WI38 (cell line): Measurements from ENCODE around the gene RBPMS2.

Experiments
- H3K4me3 ChIP-seq: 2 replicates; pipeline ENCODE4 v1.5.1; 2011; ENCODE audit warnings: low read depth, mild to moderate bottlenecking, control low read depth, low read length
- TF ChIP-seq, protein P1 (sequence below): IDR thresholded peaks from 2 replicates; pipeline ENCODE4 v1.5.1; 2012; ENCODE audit warnings: low read depth, mild to moderate bottlenecking, control low read depth, low read length

RBPMS2 gene

DNA sequence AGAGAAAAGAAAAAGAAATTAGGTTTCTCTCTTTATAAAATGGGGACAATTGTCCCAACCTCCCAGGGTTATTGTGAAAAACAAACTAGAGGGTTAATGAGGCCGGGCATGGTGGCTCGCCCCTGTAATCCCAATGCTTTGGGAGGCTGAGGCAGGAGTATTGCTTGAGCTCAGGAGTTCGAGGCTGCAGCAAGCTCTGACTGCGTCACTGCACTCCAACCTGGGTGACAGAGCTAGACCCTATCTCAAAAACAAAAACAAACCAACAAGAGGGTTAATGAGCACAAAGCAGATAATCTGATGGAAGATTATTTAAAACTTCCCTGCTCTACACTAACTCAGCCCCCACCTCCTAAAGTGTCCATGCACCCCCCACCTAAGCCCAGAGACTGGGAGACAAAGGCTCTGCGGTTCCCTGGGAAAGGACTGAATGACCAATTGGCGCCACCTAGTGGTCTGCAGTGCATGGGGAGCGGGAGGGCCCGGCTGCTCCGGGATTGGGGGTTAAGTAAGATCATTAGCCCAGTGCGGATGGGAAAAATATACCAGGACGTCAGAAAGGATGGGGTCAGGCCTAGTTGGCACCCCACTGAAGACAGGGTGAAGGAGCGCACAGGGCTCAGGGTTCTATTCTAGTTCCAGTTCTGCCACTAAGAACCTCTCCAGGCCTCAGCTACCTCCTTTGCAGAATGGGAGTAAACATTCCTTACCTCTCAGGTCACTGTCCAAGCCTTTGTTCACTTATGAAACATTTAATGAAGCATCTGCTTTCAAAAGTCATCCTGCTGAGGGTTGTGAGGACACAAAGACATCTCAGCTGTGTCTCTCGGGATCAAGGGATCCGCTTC, 34.5 kb upstream of the RBPMS2 start:
- TF ChIP-seq, protein P1, sequence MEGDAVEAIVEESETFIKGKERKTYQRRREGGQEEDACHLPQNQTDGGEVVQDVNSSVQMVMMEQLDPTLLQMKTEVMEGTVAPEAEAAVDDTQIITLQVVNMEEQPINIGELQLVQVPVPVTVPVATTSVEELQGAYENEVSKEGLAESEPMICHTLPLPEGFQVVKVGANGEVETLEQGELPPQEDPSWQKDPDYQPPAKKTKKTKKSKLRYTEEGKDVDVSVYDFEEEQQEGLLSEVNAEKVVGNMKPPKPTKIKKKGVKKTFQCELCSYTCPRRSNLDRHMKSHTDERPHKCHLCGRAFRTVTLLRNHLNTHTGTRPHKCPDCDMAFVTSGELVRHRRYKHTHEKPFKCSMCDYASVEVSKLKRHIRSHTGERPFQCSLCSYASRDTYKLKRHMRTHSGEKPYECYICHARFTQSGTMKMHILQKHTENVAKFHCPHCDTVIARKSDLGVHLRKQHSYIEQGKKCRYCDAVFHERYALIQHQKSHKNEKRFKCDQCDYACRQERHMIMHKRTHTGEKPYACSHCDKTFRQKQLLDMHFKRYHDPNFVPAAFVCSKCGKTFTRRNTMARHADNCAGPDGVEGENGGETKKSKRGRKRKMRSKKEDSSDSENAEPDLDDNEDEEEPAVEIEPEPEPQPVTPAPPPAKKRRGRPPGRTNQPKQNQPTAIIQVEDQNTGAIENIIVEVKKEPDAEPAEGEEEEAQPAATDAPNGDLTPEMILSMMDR: peak; percentile 93
- H3K4me3 ChIP-seq: no peak overlapping the region

DNA sequence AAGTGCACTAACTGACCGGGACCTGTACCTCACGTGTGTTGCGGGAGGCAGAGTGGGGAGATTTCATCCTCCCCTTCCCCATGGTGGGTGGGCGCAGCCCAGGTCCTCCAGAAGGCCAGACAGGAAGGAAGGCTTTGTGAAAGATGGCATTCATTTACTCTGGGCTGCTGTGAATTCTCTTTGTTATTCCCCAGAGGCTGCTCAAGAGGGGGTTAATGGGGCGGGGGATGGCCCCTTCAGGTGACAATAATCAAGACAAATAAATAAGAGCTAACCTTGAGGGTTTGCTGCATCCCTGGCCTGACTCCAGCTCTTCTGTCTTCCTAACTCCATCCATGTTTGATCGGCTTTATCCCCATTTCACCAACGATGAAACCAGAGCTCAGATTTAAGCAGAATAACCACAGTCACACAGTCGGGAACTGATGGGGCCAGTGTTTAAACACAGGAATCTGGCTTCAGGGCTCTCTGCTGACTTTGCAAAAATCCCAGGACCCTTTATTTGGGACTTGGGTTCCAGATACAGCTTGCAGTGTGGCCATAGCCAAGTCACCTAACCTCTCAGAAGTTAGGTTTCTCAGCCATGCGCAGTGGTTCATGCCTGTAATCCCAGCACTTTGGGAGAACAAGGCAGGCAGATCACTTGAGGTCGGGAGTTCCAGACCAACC, 33.5 kb upstream of the RBPMS2 start:
- TF ChIP-seq, protein P1: no peak

DNA sequence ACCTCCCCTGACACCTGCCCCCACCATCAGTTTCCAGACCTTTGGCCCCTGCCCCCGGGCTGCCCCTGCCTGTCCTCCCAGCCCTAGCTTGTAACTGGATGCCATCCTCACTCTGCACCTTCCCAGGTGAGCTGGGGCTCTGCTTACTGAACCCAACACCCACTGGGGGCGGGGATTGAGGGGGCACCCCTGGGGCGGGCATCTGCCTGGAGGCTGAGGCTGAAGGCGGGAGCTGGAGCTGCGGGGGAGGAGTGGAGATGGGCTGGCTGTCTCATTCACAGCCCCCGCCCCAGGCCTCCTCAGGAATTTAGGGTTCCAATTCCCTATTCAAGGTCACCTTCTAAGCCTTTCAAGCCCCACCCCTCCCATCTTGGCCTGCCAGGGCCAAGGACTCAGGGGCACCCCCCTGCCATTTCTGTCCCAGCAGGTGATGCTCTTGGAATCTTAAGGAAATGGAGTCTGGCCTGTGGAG, 32.4 kb upstream of the RBPMS2 start:
- TF ChIP-seq, protein P1: no peak
- no peak overlapping the region for H3K4me3 ChIP-seq

More for the DNA sequence above, 33.5 kb upstream of the RBPMS2 start:
- no peak overlapping the region for H3K4me3 ChIP-seq

- TF ChIP-seq, protein P1: no peak
- no peak overlapping the region for H3K4me3 ChIP-seq
Observed at GRCh38 chr15:64807051-64807749, 31.8 kb upstream of the RBPMS2 start.

DNA sequence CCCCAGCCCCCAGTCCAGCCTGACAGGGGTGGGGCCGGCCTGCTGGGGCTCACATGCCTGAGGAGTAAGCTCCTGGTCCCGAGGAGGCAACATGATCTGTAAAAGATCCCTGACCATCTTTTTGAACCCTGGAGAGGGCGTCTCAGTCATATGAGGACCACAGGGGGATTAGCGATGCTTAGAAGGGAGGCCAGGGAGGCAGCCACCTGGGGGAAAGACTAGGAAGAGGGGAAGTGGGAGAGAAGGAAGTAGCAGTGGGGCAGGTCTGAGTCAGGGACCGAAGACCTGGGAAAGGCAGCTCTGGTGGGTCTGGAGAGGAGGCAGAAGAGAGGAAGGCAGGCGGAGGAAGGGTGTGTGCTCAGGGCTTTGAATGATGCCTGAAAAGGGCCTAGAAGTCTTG, 31.1 kb upstream of the RBPMS2 start:
- TF ChIP-seq, protein P1: no peak
- no peak overlapping the region for H3K4me3 ChIP-seq

DNA sequence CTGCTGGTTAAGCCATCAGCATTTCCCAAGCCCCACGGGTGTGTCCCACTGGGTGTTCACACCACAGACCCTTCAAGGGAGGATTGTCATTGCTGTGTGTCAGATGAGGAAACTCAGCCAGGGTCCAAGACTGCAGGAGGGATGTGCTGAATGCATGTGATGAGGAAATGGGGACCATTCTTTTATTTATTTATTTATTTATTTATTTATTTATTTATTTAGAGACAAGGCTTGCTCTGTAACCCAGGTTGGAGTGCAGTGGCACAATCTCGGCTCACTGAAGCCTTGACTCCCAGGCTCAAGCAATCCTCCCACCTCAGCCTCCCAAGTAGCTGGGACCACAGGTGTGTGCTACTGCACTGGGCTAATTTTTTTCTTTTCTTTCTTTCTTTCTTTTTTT, 29.2 kb upstream of the RBPMS2 start:
- H3K4me3 ChIP-seq: no peak overlapping the region
- TF ChIP-seq, protein P1: no peak

DNA sequence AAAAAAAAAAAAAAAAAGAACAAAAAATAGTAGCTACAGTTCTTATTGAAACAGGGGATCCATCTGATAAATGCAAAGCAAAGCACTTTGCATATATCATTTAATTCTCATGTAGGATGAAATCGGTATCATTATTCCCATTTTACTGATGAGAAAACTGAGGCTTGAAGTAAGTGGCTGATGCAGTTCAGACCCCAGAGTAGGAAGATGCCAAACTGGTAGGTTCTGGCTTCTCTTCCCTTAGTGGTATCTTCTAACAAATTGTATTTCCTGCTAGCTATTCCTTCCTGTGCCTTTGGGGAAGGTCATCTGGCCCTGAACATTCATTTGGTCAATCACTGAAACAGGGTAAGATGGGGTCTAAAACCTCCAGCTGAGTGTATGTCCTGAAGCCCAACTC, 28.1 kb upstream of the RBPMS2 start:
- TF ChIP-seq, protein P1: no peak
- no peak overlapping the region for H3K4me3 ChIP-seq
